Measurements from ENCODE around the gene PAWR.
"Not testable (repeated sequence)": the region's sequence is repeated elsewhere in the genome, so short reads cannot be mapped to it uniquely, and the experiment has no call there.

PAWR gene

DNA sequence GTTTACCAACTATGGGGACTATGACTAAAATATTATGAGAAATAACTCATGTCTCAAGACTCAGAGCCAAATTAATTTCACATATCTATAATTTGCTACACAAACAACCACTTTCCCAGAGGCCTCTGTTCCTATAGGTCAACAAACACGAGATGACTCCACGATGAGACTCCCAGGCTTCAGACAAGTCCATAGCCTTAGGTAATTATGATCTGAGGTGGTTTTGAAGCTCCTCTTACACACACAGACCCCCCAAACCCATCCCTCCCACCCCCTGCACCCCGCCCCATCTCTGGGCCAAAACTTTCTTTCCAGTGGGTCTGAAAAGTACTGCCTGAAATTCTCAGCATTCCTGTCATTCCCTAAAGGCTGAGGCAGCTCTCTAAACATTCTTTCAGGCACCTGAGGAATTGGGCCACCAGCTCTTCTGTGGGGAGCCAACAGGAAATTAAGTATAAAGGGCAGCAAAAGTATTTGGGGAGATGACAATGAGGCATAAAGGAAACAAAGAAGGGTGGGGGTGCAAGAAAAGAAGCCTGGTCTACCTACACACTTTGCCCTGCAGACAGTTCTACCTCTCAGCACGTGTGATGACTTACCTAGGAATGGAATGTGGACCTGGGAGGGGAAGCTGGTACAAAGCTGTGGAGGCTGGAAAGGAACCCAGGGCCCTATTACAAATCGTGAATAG is 143.6 kb downstream of the PAWR start:
- no peak for DNase-seq

DNA sequence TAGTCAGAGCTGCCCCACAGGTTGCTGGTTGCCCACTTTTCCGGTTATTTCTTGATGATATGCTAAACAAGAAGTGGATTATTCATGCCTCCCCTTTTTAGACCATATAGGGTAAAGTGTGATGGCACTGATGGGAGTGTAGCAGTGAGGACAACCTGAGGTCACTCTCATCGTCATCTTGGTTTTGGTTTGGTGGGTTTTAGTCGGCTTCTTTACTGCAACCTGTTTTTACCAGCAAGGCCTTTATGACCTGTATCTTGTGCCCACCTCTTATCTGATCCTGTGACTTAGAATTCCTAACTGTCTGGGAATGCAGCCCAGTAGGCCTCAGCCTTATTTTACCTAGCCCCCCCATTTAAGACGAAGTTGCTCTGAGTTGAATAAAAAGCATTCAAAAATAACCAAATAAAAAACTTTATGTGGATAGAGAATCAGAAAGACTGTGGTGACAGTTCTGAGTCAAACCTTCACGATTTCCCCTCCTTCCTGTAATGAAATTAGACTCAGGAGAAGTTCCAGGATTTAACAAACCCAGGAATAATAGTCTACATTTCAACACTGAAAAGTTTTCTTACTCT is 144.2 kb downstream of the PAWR start:
- DNase-seq, result no peak

DNA sequence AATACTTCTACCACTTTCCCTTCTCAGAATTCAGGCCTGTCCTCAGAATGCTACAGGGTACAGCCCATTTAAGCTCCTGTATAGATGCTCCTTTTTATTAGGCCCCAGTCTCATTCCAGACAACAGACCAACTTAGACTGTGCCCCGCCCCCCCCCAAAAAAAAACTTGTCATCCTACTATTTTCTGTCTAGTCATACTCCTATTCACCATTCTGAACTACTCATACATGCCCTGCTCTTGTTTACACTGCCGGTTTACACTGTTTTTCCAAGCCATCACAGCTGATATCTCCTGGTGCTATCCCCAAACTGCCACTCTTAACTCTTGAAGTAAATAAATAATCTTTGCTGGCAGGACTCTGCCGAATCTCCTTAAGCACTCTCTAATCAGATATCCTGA is 146.3 kb downstream of the PAWR start:
- not testable (repeated sequence) for DNase-seq

DNA sequence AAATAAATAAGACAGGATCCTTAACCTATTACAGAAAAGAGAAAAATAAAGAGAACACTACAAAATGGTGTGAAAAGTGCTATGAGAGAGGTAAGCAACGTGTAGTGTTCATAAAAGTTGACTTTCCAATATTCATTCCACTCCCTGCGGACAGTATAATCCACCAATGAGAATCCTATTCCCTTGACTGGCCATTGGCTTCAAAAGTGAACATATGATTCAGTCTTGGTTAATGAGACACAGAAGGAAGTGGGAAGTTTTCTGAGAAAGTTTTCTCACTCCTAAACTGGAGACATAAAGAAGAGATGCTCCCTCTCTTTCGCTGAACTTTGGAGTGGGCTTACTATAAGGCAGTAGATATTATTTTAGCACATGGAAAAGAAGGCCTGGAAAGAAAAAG is 153.1 kb downstream of the PAWR start:
- no peak for DNase-seq

DNA sequence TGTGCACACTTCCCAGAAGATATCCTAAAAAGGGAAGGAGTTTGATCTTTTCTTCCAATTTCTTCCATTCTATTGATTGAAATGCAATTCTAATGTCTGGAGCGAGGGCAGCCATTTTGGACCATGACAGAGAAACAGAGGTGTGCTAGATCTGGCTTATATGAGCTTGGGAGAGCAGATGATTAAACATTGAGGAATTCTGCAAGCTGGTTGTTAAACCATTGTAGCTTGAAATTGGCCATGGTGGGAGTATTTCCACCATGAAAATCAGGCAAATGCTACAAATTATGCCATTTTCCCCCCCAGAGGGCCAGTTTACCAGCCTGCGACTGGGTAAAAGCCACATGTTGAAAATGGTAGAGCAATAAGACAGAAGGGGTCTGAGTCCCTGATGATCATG is 155.0 kb downstream of the PAWR start:
- DNase-seq, result no peak
